OCI-LY1 (cell line): ENCODE measurements around the gene ETF1.

Experiments used
- H2AFZ ChIP-seq: fragments of 200-600 bp; sonication (generic), shearing (Covaris generic); 2 replicates; pipeline ENCODE4 v1.6.0; 2014; ENCODE audit warnings: antibody characterized with exemption, mild to moderate bottlenecking, low read length
- H3F3A ChIP-seq: fragments of 200-600 bp; sonication (generic), shearing (Covaris generic); 2 replicates; pipeline ENCODE4 v1.6.0; 2014; ENCODE audit warnings: mild to moderate bottlenecking, antibody characterized with exemption, low read length, moderate library complexity; ENCODE audit not compliant: insufficient read depth
- H3K27ac ChIP-seq: fragments of 200-600 bp; sonication (generic); 2 replicates; pipeline ENCODE4 v1.5.1; 2014; ENCODE audit warnings: low read length, mixed run types, mild to moderate bottlenecking, low read depth; ENCODE audit not compliant: poor library complexity, severe bottlenecking
- H3K27me3 ChIP-seq: fragments of 200-600 bp; sonication (generic); 2 replicates; pipeline ENCODE4 v1.6.0; 2014; ENCODE audit warnings: antibody characterized with exemption, mild to moderate bottlenecking, low read length, moderate library complexity; ENCODE audit not compliant: insufficient read depth
- H3K36me3 ChIP-seq: fragments of 200-600 bp; sonication (generic); 2 replicates; pipeline ENCODE4 v1.6.1; 2014; ENCODE audit warnings: mild to moderate bottlenecking, antibody characterized with exemption, low read length, moderate library complexity, mixed read lengths; ENCODE audit not compliant: insufficient read depth
- H3K4me1 ChIP-seq: fragments of 200-600 bp; sonication (generic); 2 replicates; pipeline ENCODE4 v1.5.1; 2014; ENCODE audit warnings: mild to moderate bottlenecking, low read length, moderate library complexity; ENCODE audit not compliant: insufficient read depth, severe bottlenecking
- H3K4me2 ChIP-seq: fragments of 200-600 bp; sonication (generic), shearing (Covaris generic); 2 replicates; pipeline ENCODE4 v1.6.1; 2014; ENCODE audit warnings: low read length
- H3K4me3 ChIP-seq: fragments of 200-600 bp; sonication (generic); 2 replicates; pipeline ENCODE4 v1.5.1; 2014; ENCODE audit warnings: low read length, low read depth, mild to moderate bottlenecking, mixed read lengths; ENCODE audit not compliant: poor library complexity, severe bottlenecking
- H3K79me2 ChIP-seq: fragments of 200-600 bp; shearing (Covaris generic); 2 replicates; pipeline ENCODE4 v1.6.1; 2016; ENCODE audit warnings: mixed run types, low read length, mixed read lengths; ENCODE audit not compliant: insufficient read depth
- H3K9ac ChIP-seq: fragments of 200-600 bp; sonication (generic), shearing (Covaris generic); 2 replicates; pipeline ENCODE4 v1.6.1; 2014; ENCODE audit warnings: mild to moderate bottlenecking, low read length, mixed read lengths
- H3K9me2 ChIP-seq: fragments of 200-600 bp; sonication (generic), shearing (Covaris generic); 2 replicates; pipeline ENCODE4 v1.6.1; 2014; ENCODE audit warnings: low read depth, mild to moderate bottlenecking, low read length, mixed read lengths
- H3K9me3 ChIP-seq: fragments of 200-600 bp; shearing (Covaris generic); 2 replicates; pipeline ENCODE4 v1.6.1; 2014; ENCODE audit warnings: low read length, mixed read lengths
- H4K20me1 ChIP-seq: fragments of 200-600 bp; sonication (generic), shearing (Covaris generic); 2 replicates; pipeline ENCODE4 v1.6.0; 2016; ENCODE audit warnings: mild to moderate bottlenecking, low read length; ENCODE audit not compliant: insufficient read depth
- CTCF ChIP-seq: fragments of 200-600 bp; sonication (generic), shearing (Covaris generic); IDR thresholded peaks from 2 replicates; pipeline ENCODE4 v1.5.1; 2017; ENCODE audit warnings: mild to moderate bottlenecking, antibody characterized with exemption, low read length, moderate library complexity, mixed read lengths
- EZH2 ChIP-seq: fragments of 200-600 bp; sonication (generic), shearing (Covaris generic); IDR thresholded peaks from 2 replicates; pipeline ENCODE4 v1.8.0; 2017; ENCODE audit warnings: borderline replicate concordance, mixed run types, mild to moderate bottlenecking, antibody characterized with exemption, low read length, moderate library complexity, mixed read lengths

ETF1 gene

GRCh38 chr5:138575194-138576015 lies 32.4 kb upstream of the ETF1 start, which contains the start of gene HSPA9:
TSS of gene HSPA9 (minus strand) at chr5:138575401. CDS start at chr5:138575318, 83 bp downstream.
- peaks cover 28% of the 10 kb centered on the region for H3K4me1 ChIP-seq
- peak within 1 kb of the TSS; percentile 85 for H3K27ac ChIP-seq
- no peaks in the 10 kb centered on the region for H4K20me1 ChIP-seq
- no peaks in the 10 kb centered on the region for H3K27me3 ChIP-seq
- no peaks in the 10 kb centered on the region for H3K9me3 ChIP-seq
- peak within 1 kb of the TSS; percentile 85 for H3K4me3 ChIP-seq
- TF ChIP-seq CTCF: no peak
- no peak for TF ChIP-seq EZH2
- peak within 1 kb of the TSS; percentile 67 for H3K4me2 ChIP-seq
- H3K9ac ChIP-seq: peak within 1 kb of the TSS; percentile 87
- H3K9me2 ChIP-seq: no peaks in the 10 kb centered on the region
- H3F3A ChIP-seq: no peaks in the 10 kb centered on the region; the same call in 1 of the 2 replicates
- peaks cover 19% of the 10 kb centered on the region for H3K79me2 ChIP-seq
- peak within 1 kb of the TSS; percentile 39; the same call in 1 of the 2 replicates for H2AFZ ChIP-seq
- H3K36me3 ChIP-seq: peaks cover 43% of the 10 kb centered on the region

- peak overlapping the region; percentile 85 for H3K27ac ChIP-seq
- TF ChIP-seq CTCF (no peak), EZH2 (no peak)
- no peaks in the 10 kb centered on the region for H3K9me3 ChIP-seq
- H2AFZ ChIP-seq: no peak overlapping the region
- peak overlapping the region; percentile 67 for H3K4me2 ChIP-seq
- H3K4me1 ChIP-seq: peaks cover 28% of the 10 kb centered on the region
- H3K79me2 ChIP-seq: peaks cover 19% of the 10 kb centered on the region
- H3K9ac ChIP-seq: peak overlapping the region; percentile 87
- peak overlapping the region; percentile 85 for H3K4me3 ChIP-seq
- H3K36me3 ChIP-seq: peaks cover 49% of the 10 kb centered on the region
- H3K9me2 ChIP-seq: no peaks in the 10 kb centered on the region
- no peaks in the 10 kb centered on the region for H3K27me3 ChIP-seq
- H3F3A ChIP-seq: no peaks in the 10 kb centered on the region; the same call in 1 of the 2 replicates
- H4K20me1 ChIP-seq: no peaks in the 10 kb centered on the region
Measured at GRCh38 chr5:138574744-138575193, 31.7 kb upstream of the ETF1 start.

GRCh38 chr5:138573949-138574670 lies 31.1 kb upstream of the ETF1 start:
- H4K20me1 ChIP-seq: no peaks in the 10 kb centered on the region; the same call in 1 of the 2 replicates

More at GRCh38 chr5:138573949-138574670, 31.1 kb upstream of the ETF1 start:
- Histone ChIP-seq H3F3A (no peaks in the 10 kb centered on the region; the same call in 1 of the 2 replicates), H3K9ac (peak overlapping the region; percentile 87), H2AFZ (no peak overlapping the region), H3K27me3 (no peaks in the 10 kb centered on the region), H3K9me2 (no peaks in the 10 kb centered on the region), H3K4me3 (peak overlapping the region; percentile 85), H3K9me3 (no peaks in the 10 kb centered on the region), H3K4me2 (peak overlapping the region; percentile 67), H3K79me2 (peaks cover 21% of the 10 kb centered on the region), H3K27ac (peak overlapping the region; percentile 85), H3K4me1 (peaks cover 28% of the 10 kb centered on the region), H3K36me3 (peaks cover 55% of the 10 kb centered on the region)
- no peak for TF ChIP-seq CTCF
- no peak for TF ChIP-seq EZH2
